ENCODE data around the gene ADGRG6.
"Not testable (repeated sequence)": the region's sequence is repeated elsewhere in the genome, so short reads cannot be mapped to it uniquely, and the experiment has no call there.

Gene ADGRG6

GRCh38 chr6:142301651-142302391 is at the start of gene ADGRG6:
Gene ADGRG6 (plus strand): TSS chr6:142302007. CDS start chr6:142302330, 323 bp downstream.
- peak; percentile 20 for DNase-seq (ENCODE audit: low spot score)

GRCh38 chr6:142254513-142254912 is 47.3 kb upstream of the ADGRG6 start:
- DNase-seq (ENCODE audit: low spot score), result no peak

GRCh38 chr6:142255785-142256184 is 46.0 kb upstream of the ADGRG6 start:
- DNase-seq (ENCODE audit: low spot score), result no peak

GRCh38 chr6:142258305-142258704 is 43.5 kb upstream of the ADGRG6 start:
- DNase-seq (ENCODE audit: low spot score), result no peak

GRCh38 chr6:142258757-142259156 is 43.0 kb upstream of the ADGRG6 start:
- DNase-seq (ENCODE audit: low spot score), result no peak

- no peak for DNase-seq (ENCODE audit: low spot score)
Observed at GRCh38 chr6:142260748-142261147, 41.1 kb upstream of the ADGRG6 start.

GRCh38 chr6:142262231-142262630 is 39.6 kb upstream of the ADGRG6 start:
- DNase-seq (ENCODE audit: low spot score), result no peak

- no peak for DNase-seq (ENCODE audit: low spot score)
Observed at GRCh38 chr6:142265476-142265875, 36.3 kb upstream of the ADGRG6 start.

- no peak for DNase-seq (ENCODE audit: low spot score)
Observed at GRCh38 chr6:142266060-142266459, 35.7 kb upstream of the ADGRG6 start.

GRCh38 chr6:142271476-142271875 is 30.3 kb upstream of the ADGRG6 start:
- DNase-seq (ENCODE audit: low spot score), result no peak

- no peak for DNase-seq (ENCODE audit: low spot score)
Observed at GRCh38 chr6:142274656-142275055, 27.2 kb upstream of the ADGRG6 start.

- no peak for DNase-seq (ENCODE audit: low spot score)
Observed at GRCh38 chr6:142275236-142276006, 26.4 kb upstream of the ADGRG6 start.

- no peak for DNase-seq (ENCODE audit: low spot score)
Observed at GRCh38 chr6:142276256-142276655, 25.6 kb upstream of the ADGRG6 start.

- DNase-seq (ENCODE audit: low spot score), result no peak
Observed at GRCh38 chr6:142279350-142280180, 22.2 kb upstream of the ADGRG6 start.

- DNase-seq (ENCODE audit: low spot score), result no peak
Observed at GRCh38 chr6:142280265-142280664, 21.5 kb upstream of the ADGRG6 start.

GRCh38 chr6:142280927-142281326 is 20.9 kb upstream of the ADGRG6 start:
- no peak for DNase-seq (ENCODE audit: low spot score)

GRCh38 chr6:142283138-142283537 is 18.7 kb upstream of the ADGRG6 start:
- not testable (repeated sequence) for DNase-seq (ENCODE audit: low spot score)

GRCh38 chr6:142284419-142284818 is 17.4 kb upstream of the ADGRG6 start:
- no peak for DNase-seq (ENCODE audit: low spot score)

GRCh38 chr6:142285235-142286087 is 16.3 kb upstream of the ADGRG6 start:
- no peak for DNase-seq (ENCODE audit: low spot score)

GRCh38 chr6:142286088-142286409 is 15.8 kb upstream of the ADGRG6 start:
- DNase-seq (ENCODE audit: low spot score), result no peak

GRCh38 chr6:142289687-142290086 is 12.1 kb upstream of the ADGRG6 start:
- DNase-seq (ENCODE audit: low spot score), result no peak

- no peak for DNase-seq (ENCODE audit: low spot score)
Observed at GRCh38 chr6:142290851-142291250, 11.0 kb upstream of the ADGRG6 start.
